ENCODE results near the gene CLEC4F.

Gene CLEC4F

DNA sequence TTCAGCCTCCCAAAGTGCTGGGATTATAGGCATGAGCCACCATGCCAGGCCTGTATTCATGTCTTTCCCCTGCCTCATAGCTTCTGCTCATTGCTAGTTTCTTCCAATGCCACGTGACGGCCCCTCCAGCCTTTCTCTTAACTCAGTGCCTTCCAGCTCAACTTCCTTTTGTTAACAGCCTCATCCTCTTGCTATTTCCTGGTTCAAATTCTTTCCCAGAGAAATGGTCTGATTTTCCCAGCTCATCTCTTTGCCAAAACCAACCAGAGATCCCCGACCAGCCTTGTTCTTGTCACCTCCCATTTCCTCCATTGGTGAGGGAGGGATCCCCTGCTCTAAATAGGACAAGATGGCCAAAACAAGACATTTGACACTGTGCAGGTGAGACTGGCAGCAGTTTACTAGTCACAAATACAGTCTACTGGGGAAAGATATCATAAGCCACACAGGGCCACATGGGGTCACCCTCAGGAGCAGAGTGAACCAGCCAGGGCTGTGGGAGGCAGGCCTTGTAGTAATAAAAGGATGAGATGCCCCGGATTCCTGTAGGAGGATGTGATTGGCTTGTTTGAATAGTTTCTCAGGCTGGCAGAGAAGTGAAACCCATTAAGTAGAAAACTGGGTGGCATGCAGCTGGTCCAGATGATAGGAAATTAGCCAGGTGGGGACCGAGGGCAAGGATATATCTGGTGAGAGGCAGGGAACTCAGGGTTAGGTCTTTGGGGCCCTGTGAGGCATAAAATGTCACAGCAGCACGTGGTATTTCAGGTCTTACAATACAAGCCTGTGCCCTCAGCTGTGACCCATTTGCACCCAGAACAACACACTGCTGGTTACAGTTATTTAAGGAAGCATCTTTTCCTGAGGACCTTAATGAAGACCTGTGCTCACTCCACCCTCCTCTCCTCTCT, 8.8 kb upstream of the CLEC4F start:
- TF ChIP-seq, protein P1, sequence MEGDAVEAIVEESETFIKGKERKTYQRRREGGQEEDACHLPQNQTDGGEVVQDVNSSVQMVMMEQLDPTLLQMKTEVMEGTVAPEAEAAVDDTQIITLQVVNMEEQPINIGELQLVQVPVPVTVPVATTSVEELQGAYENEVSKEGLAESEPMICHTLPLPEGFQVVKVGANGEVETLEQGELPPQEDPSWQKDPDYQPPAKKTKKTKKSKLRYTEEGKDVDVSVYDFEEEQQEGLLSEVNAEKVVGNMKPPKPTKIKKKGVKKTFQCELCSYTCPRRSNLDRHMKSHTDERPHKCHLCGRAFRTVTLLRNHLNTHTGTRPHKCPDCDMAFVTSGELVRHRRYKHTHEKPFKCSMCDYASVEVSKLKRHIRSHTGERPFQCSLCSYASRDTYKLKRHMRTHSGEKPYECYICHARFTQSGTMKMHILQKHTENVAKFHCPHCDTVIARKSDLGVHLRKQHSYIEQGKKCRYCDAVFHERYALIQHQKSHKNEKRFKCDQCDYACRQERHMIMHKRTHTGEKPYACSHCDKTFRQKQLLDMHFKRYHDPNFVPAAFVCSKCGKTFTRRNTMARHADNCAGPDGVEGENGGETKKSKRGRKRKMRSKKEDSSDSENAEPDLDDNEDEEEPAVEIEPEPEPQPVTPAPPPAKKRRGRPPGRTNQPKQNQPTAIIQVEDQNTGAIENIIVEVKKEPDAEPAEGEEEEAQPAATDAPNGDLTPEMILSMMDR (conservative IDR thresholded peaks at IDR 0.05; ENCODE audit: control insufficient read depth, insufficient read depth, low read depth, low read length): no peak
- H3K4me3 ChIP-seq (ENCODE audit: control insufficient read depth, low read depth, low read length): no peak overlapping the region
- peak; percentile 6 for DNase-seq (ENCODE audit: low read depth)

GRCh38 chr2:70828115-70828514, 7.7 kb upstream of the CLEC4F start:
- H3K4me3 ChIP-seq (ENCODE audit: control insufficient read depth, low read depth, low read length): no peak overlapping the region
- DNase-seq (ENCODE audit: low read depth): no peak
- TF ChIP-seq, protein P1 (conservative IDR thresholded peaks at IDR 0.05; ENCODE audit: control insufficient read depth, insufficient read depth, low read depth, low read length): no peak

- DNase-seq (ENCODE audit: low read depth): no peak
Observed at GRCh38 chr2:70827388-70827787, 7.0 kb upstream of the CLEC4F start.

DNA sequence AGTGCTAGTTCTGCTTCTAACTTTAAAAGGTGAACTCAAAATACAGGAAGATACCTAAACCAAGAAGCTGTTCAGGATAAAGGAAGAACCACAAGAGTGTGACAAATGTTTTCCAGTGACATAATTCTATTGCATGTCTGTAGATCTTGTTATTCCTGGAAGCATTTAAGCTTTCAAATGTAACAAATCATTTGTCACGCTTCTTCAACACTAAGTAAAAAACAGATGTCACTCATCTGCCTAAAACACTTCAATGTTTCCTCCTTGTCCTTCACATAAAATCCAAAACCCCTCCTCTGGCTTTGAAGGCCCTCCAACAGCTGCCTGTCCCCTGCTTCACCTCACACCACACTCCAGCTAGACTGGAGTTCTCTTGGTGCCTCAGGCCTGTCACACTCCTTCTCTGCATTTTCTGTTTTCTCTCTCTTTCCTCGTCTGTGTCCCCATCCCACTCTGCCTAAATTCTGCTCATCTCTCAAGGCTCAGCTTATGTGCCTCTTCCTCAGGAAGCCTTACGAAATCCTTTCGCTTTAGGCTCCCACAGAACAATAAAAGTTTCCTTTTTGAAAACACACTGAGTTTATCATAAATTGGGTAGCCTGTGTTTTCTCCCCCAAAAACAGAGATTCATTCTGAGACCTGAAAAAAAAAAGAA, 6.4 kb upstream of the CLEC4F start:
- H3K4me3 ChIP-seq (ENCODE audit: control insufficient read depth, low read depth, low read length): no peak overlapping the region
- TF ChIP-seq, protein P1 (conservative IDR thresholded peaks at IDR 0.05; ENCODE audit: control insufficient read depth, insufficient read depth, low read depth, low read length): no peak
- DNase-seq (ENCODE audit: low read depth): no peak

More at GRCh38 chr2:70827388-70827787, 7.0 kb upstream of the CLEC4F start:
- TF ChIP-seq, protein P1 (conservative IDR thresholded peaks at IDR 0.05; ENCODE audit: control insufficient read depth, insufficient read depth, low read depth, low read length): no peak
- H3K4me3 ChIP-seq (ENCODE audit: control insufficient read depth, low read depth, low read length): no peak overlapping the region

GRCh38 chr2:70823249-70823648, 2.9 kb upstream of the CLEC4F start:
- TF ChIP-seq, protein P1 (conservative IDR thresholded peaks at IDR 0.05; ENCODE audit: control insufficient read depth, insufficient read depth, low read depth, low read length): no peak
- no peak for DNase-seq (ENCODE audit: low read depth)
- H3K4me3 ChIP-seq (ENCODE audit: control insufficient read depth, low read depth, low read length): no peak overlapping the region

DNA sequence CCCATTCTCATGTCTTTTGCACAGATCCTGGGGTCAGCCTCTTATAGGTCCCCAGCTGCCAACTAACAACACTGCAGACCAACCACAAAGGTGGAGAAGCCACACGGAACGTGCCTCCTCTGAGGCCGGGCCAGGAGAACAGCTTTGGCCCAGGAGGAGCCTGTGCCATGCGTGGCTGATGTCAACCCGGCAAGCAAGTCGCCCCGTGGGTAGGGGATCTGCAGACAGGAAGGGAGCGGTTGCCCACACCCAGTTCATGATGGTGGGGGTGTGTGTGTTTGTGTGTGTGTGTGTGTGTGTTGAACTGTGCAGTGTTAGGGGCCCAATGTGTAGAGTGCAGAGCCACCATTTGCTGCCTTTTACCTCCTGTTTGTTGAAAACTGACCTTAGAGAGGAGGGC, 2.4 kb upstream of the CLEC4F start:
- no peak for DNase-seq (ENCODE audit: low read depth)
- TF ChIP-seq, protein P1 (conservative IDR thresholded peaks at IDR 0.05; ENCODE audit: control insufficient read depth, insufficient read depth, low read depth, low read length): no peak
- no peak overlapping the region for H3K4me3 ChIP-seq (ENCODE audit: control insufficient read depth, low read depth, low read length)

Data from fibroblast of mammary gland (primary cell).